Fibroblast of lung (primary cell): ENCODE results near the gene RCAN2.

Source experiments
- EZH2 ChIP-seq: IDR thresholded peaks from 2 replicates; pipeline ENCODE4 v1.5.1; 2012; ENCODE audit warnings: low read length, control low read depth, mild to moderate bottlenecking; ENCODE audit errors: missing control alignments
- TF ChIP-seq, protein P1 (sequence below), 2 donors: IDR thresholded peaks in 1 of 2; conservative IDR thresholded peaks in 1 of 2; 1 replicate in 1 of 2; 2 replicates in 1 of 2; pipeline ENCODE4 v1.5.1; 2011 to 2012; ENCODE audit warnings: low read length in 2 of 2, control low read depth in 1 of 2, inconsistent platforms in 1 of 2, low read depth in 1 of 2, mild to moderate bottlenecking in 1 of 2

DNA sequence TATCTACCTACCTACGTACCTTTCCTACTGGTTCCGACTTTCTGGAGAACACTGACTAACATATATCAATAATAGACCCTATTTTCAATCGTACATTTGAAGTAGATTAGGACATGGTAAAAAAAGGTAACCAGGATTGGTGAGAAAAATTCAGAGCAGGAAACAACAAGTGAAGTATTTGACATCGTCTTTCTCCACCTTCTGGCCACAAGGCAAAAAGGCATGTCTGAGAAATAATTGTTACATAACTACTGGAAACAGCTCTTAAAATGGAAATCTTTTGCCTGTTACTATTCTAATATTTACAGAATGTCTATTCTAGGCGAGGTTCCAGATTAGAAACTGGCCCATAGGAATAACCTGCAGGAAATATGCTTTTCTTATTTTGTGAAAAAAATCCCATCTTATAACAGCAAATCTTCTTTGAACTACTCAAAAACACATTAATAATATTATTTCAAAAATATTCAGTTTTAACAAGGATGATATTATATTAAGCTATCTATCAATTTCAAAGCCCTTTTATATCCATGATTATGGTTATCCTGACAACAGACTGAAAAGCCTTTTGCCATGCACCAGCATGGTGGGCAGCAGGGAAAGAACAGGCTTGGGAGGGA, 80.8 kb downstream of the RCAN2 start:
- TF ChIP-seq, protein P1, sequence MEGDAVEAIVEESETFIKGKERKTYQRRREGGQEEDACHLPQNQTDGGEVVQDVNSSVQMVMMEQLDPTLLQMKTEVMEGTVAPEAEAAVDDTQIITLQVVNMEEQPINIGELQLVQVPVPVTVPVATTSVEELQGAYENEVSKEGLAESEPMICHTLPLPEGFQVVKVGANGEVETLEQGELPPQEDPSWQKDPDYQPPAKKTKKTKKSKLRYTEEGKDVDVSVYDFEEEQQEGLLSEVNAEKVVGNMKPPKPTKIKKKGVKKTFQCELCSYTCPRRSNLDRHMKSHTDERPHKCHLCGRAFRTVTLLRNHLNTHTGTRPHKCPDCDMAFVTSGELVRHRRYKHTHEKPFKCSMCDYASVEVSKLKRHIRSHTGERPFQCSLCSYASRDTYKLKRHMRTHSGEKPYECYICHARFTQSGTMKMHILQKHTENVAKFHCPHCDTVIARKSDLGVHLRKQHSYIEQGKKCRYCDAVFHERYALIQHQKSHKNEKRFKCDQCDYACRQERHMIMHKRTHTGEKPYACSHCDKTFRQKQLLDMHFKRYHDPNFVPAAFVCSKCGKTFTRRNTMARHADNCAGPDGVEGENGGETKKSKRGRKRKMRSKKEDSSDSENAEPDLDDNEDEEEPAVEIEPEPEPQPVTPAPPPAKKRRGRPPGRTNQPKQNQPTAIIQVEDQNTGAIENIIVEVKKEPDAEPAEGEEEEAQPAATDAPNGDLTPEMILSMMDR (conservative IDR thresholded peaks at IDR 0.05 in 1 of 2, IDR thresholded peaks at IDR 0.05 in 1 of 2; ENCODE audit: low read depth in 1 of 2, low read length in 2 of 2): peak; percentile 42 to 60
- no peak for TF ChIP-seq EZH2
